ENCODE results near the gene FIGNL2.

DNA sequence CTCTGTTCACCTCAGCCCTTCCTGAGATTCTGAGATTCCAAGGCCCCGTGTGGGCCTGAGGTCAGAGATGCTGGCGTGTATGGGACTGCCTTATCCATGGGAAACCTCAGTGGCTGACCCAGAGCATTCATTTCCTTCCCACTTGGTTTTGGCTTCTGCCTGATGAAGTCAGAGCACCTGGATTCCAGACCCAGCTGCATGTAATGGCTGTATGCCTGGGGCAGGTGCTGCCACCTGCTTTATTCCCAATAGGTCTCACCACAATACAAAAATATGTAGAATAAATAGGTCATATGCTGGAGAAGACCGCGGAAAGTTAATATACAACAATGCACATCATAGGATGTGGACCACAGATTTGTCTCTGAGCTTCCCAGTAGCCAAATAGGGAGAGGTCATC, 25.6 kb downstream of the FIGNL2 start:
- TF ChIP-seq EZH2phosphoT487 (IDR thresholded peaks at IDR 0.05; ENCODE audit: insufficient read depth, low read depth) (no peak), EZH2 (IDR thresholded peaks at IDR 0.05; ENCODE audit: insufficient read depth, poor library complexity, severe bottlenecking) (no peak)
